ENCODE measurements around the gene PLEKHS1.

- TF ChIP-seq POLR2AphosphoS5 (IDR thresholded peaks at IDR 0.05) (no peak), CTCF (IDR thresholded peaks at IDR 0.05 in 8 of 11, conservative IDR thresholded peaks at IDR 0.05 in 3 of 11) (no peak), POLR2A (IDR thresholded peaks at IDR 0.05) (no peak)
These were observed 35.2 kb upstream of the PLEKHS1 start for GRCh38 chr10:113716109-113716910.

Data from spleen (tissue), 7 donors.